WTC11 (cell line): ENCODE results near the gene GLCCI1. TPM values are rescaled to one million over a fixed set of nuclear protein-coding genes. Genes with fewer than 3 reads are reported as not detected.

Experiments used
- ATAC-seq: fragments of 200-7000 bp; cut with Tn5 transposase; 2 replicates; pipeline ENCODE4 v1.10.0; 2021; ENCODE audit warnings: mild to moderate bottlenecking, moderate library complexity
- CTCF ChIA-PET: fragments of 300-600 bp; sonication (Branson Sonifier 250); formaldehyde crosslinking; loops from one replicate; lab custom pipeline; 2021; ENCODE audit warnings: antibody characterized with exemption; lab: Charles Lee
- POLR2A ChIA-PET: fragments of 350-600 bp; sonication (Branson Sonifier 250); formaldehyde crosslinking; loops from one replicate; lab custom pipeline; 2021; ENCODE audit warnings: antibody characterized with exemption; lab: Charles Lee
- DNase-seq: peaks from one replicate; pipeline ENCODE4 v3.0.0; 2021; ENCODE audit warnings: low spot score
- H3K27ac Mint-ChIP-seq: 2 replicates; pipeline ENCODE4 v1.8.0; 2021; ENCODE audit warnings: mixed read lengths
- H3K27me3 Mint-ChIP-seq: 2 replicates; pipeline ENCODE4 v1.8.0; 2021; ENCODE audit warnings: low read depth, mild to moderate bottlenecking, moderate library complexity, mixed read lengths
- H3K36me3 Mint-ChIP-seq: 2 replicates; pipeline ENCODE4 v1.8.0; 2021; ENCODE audit warnings: mixed read lengths
- H3K4me1 Mint-ChIP-seq: 2 replicates; pipeline ENCODE4 v1.8.0; 2022; ENCODE audit warnings: mixed read lengths
- H3K4me3 Mint-ChIP-seq: 2 replicates; pipeline ENCODE4 v1.8.0; 2021; ENCODE audit warnings: mild to moderate bottlenecking, moderate library complexity, mixed read lengths
- H3K9me3 Mint-ChIP-seq: 2 replicates; pipeline ENCODE4 v1.8.0; 2021; ENCODE audit warnings: mixed read lengths
- AFF4 ChIP-seq: sonication (generic); formaldehyde crosslinking; IDR thresholded peaks from 2 replicates; pipeline ENCODE4 v1.8.1; 2023; ENCODE audit warnings: mild to moderate bottlenecking, missing genetic modification reagents, borderline replicate concordance
- ARID4B ChIP-seq: sonication (generic); formaldehyde crosslinking; IDR thresholded peaks from 2 replicates; pipeline ENCODE4 v1.8.0; 2023; ENCODE audit warnings: missing genetic modification reagents, mild to moderate bottlenecking, borderline replicate concordance
- ATF2 ChIP-seq: sonication (generic); formaldehyde crosslinking; IDR thresholded peaks from 2 replicates; pipeline ENCODE4 v1.8.1; 2022; ENCODE audit warnings: low read depth, missing genetic modification reagents, borderline replicate concordance
- CDX4 ChIP-seq: fragments of 250-450 bp; sonication (Bioruptor Pico); IDR thresholded peaks from 2 replicates; pipeline ENCODE4 v1.9.0; 2021; ENCODE audit warnings: moderate library complexity, mild to moderate bottlenecking, inconsistent platforms, borderline replicate concordance
- CREB1 ChIP-seq: sonication (generic); formaldehyde crosslinking; IDR thresholded peaks from 2 replicates; pipeline ENCODE4 v1.8.0; 2023; ENCODE audit warnings: mild to moderate bottlenecking, missing genetic modification reagents
- FOXP4 ChIP-seq: sonication (generic); formaldehyde crosslinking; IDR thresholded peaks from 2 replicates; pipeline ENCODE4 v1.8.0; 2022; ENCODE audit warnings: mild to moderate bottlenecking, missing genetic modification reagents
- NFE2L1 ChIP-seq: sonication (generic); formaldehyde crosslinking; IDR thresholded peaks from 2 replicates; pipeline ENCODE4 v1.8.1; 2023; ENCODE audit warnings: missing genetic modification reagents
- NR1H2 ChIP-seq: sonication (generic); formaldehyde crosslinking; IDR thresholded peaks from 2 replicates; pipeline ENCODE4 v1.9.0; 2021; ENCODE audit warnings: mild to moderate bottlenecking, moderate library complexity, missing genetic modification reagents
- SMAD4 ChIP-seq: sonication (generic); formaldehyde crosslinking; IDR thresholded peaks from 2 replicates; pipeline ENCODE4 v1.8.0; 2022; ENCODE audit warnings: mild to moderate bottlenecking, missing genetic modification reagents
- SP1 ChIP-seq: sonication (generic); formaldehyde crosslinking; conservative IDR thresholded peaks from 2 replicates; pipeline ENCODE4 v1.8.1; 2022; ENCODE audit warnings: missing genetic modification reagents
- TEAD4 ChIP-seq: sonication (generic); formaldehyde crosslinking; IDR thresholded peaks from 2 replicates; pipeline ENCODE4 v1.8.0; 2022; ENCODE audit warnings: mild to moderate bottlenecking, missing genetic modification reagents
- TP53 ChIP-seq: sonication (generic); formaldehyde crosslinking; IDR thresholded peaks from 2 replicates; pipeline ENCODE4 v1.8.1; 2023; ENCODE audit warnings: mild to moderate bottlenecking, missing genetic modification reagents
- ZNF232 ChIP-seq: sonication (generic); formaldehyde crosslinking; IDR thresholded peaks from 2 replicates; pipeline ENCODE4 v1.8.0; 2022; ENCODE audit warnings: mild to moderate bottlenecking, missing genetic modification reagents
- ZNF281 ChIP-seq: sonication (generic); formaldehyde crosslinking; IDR thresholded peaks from 2 replicates; pipeline ENCODE4 v1.8.0; 2023; ENCODE audit warnings: mild to moderate bottlenecking, missing genetic modification reagents
- ZNF512 ChIP-seq: sonication (generic); formaldehyde crosslinking; IDR thresholded peaks from 2 replicates; pipeline ENCODE4 v1.8.1; 2022; ENCODE audit warnings: missing genetic modification reagents, borderline replicate concordance
- total RNA-seq: library from RNA; stranded (reverse); gene quantifications from 3 replicates; pipeline ENCODE4 v1.2.3, GENCODE V29; 2021

The GLCCI1 gene
- total RNA-seq, 1 experiment from 2014 or later = 23.8 TPM

GRCh38 chr7:7934945-7935344, 33.7 kb upstream of the GLCCI1 start:
- DNase-seq (no peak), ATAC-seq (peak; percentile 69)
- H3K27me3 Mint-ChIP-seq = no peaks in the 10 kb centered on the region
- ChIA-PET CTCF (no interaction called here), POLR2A (no interaction called here)
- H3K4me3 Mint-ChIP-seq = no peak overlapping the region
- no peak for TF ChIP-seq TP53
- no peak for TF ChIP-seq ZNF512 (CRISPR knock-in tag)
- TF ChIP-seq ATF2 (CRISPR knock-in tag) = no peak
- no peak for TF ChIP-seq ZNF281 (CRISPR knock-in tag)
- no peak for TF ChIP-seq NFE2L1 (CRISPR knock-in tag)
- TF ChIP-seq SMAD4 (CRISPR knock-in tag) = no peak
- TF ChIP-seq ZNF232 (CRISPR knock-in tag) = no peak
- TF ChIP-seq CREB1 (CRISPR knock-in tag) = no peak
- TF ChIP-seq AFF4 (CRISPR knock-in tag) = no peak
- TF ChIP-seq TEAD4 (CRISPR knock-in tag) = no peak
- peaks cover 20% of the 10 kb centered on the region for H3K4me1 Mint-ChIP-seq
- no peaks in the 10 kb centered on the region for H3K36me3 Mint-ChIP-seq
- no peak overlapping the region for H3K27ac Mint-ChIP-seq
- H3K9me3 Mint-ChIP-seq = no peaks in the 10 kb centered on the region

- Mint-ChIP-seq H3K4me3 (no peak overlapping the region), H3K9me3 (no peaks in the 10 kb centered on the region), H3K36me3 (no peaks in the 10 kb centered on the region), H3K27ac (no peak overlapping the region), H3K27me3 (no peaks in the 10 kb centered on the region)
- ChIA-PET POLR2A (no interaction called here), CTCF (no interaction called here)
- no peak for DNase-seq
- no peak for TF ChIP-seq ARID4B (CRISPR knock-in tag)
- no peak for TF ChIP-seq FOXP4
- TF ChIP-seq NFE2L1 (CRISPR knock-in tag) = no peak
- no peak for TF ChIP-seq SP1 (CRISPR knock-in tag)
- no peak for TF ChIP-seq ZNF512 (CRISPR knock-in tag)
- no peak for TF ChIP-seq CDX4 (CRISPR knock-in tag)
- TF ChIP-seq NR1H2 (CRISPR knock-in tag) = no peak
- TF ChIP-seq SMAD4 (CRISPR knock-in tag) = no peak
- TF ChIP-seq, all 79 proteins: peak for 0
- H3K4me1 Mint-ChIP-seq = peaks cover 20% of the 10 kb centered on the region
- no peak for ATAC-seq
Observed at GRCh38 chr7:7938471-7938870, 30.1 kb upstream of the GLCCI1 start.
